GM21619 (cell line): Measurements from ENCODE around the gene MIER1.

Experiments used
- ATAC-seq: cut with Tn5 transposase; IDR thresholded peaks from one replicate; pipeline ENCODE4 v1.9.1; 2021; ENCODE audit not compliant: unreplicated experiment

MIER1 gene

GRCh38 chr1:66996018-66996682 lies 71.4 kb downstream of the MIER1 start:
- peak; percentile 86 for ATAC-seq

GRCh38 chr1:66998972-66999371 lies 74.2 kb downstream of the MIER1 start:
- no peak for ATAC-seq

- ATAC-seq: no peak
These were observed 75.0 kb downstream of the MIER1 start for GRCh38 chr1:66999640-67000400.

- no peak for ATAC-seq
These were observed 77.1 kb downstream of the MIER1 start for GRCh38 chr1:67001682-67002425.

GRCh38 chr1:67004176-67004575 lies 79.4 kb downstream of the MIER1 start:
- ATAC-seq: no peak

- no peak for ATAC-seq
These were observed 80.3 kb downstream of the MIER1 start for GRCh38 chr1:67005068-67005467.

- ATAC-seq: no peak
These were observed 85.0 kb downstream of the MIER1 start for GRCh38 chr1:67009792-67010191.

- no peak for ATAC-seq
These were observed 88.8 kb downstream of the MIER1 start for GRCh38 chr1:67013573-67013972.

GRCh38 chr1:67018574-67018973 lies 93.8 kb downstream of the MIER1 start:
- ATAC-seq: no peak

- no peak for ATAC-seq
These were observed 94.3 kb downstream of the MIER1 start for GRCh38 chr1:67019121-67019520.

- no peak for ATAC-seq
These were observed 94.9 kb downstream of the MIER1 start for GRCh38 chr1:67019600-67020136.

- ATAC-seq: no peak
These were observed 95.5 kb downstream of the MIER1 start for GRCh38 chr1:67020304-67020703.

GRCh38 chr1:67020765-67021164 lies 96.0 kb downstream of the MIER1 start:
- no peak for ATAC-seq

- ATAC-seq: no peak
These were observed 104.7 kb downstream of the MIER1 start for GRCh38 chr1:67029472-67029871.

- no peak for ATAC-seq
These were observed 106.5 kb downstream of the MIER1 start for GRCh38 chr1:67031121-67031858.

GRCh38 chr1:67031859-67032247 lies 107.1 kb downstream of the MIER1 start:
- no peak for ATAC-seq
